ENCODE data around the gene ZNRF1.

ZNRF1 gene

GRCh38 chr16:75100603-75100990 lies 101.8 kb downstream of the ZNRF1 start:
- Histone ChIP-seq H3K36me3 (replicated peaks) (no peaks in the 10 kb centered on the region), H3K27me3 (ENCODE audit: low read depth) (no peaks in the 10 kb centered on the region), H3K4me3 (no peak overlapping the region), H3K9me3 (no peaks in the 10 kb centered on the region), H3K4me1 (no peaks in the 10 kb centered on the region)
- DNase-seq (ENCODE audit: low spot score in 2 of 2) = no peak
- in situ Hi-C loops (cut with MboI; ENCODE audit: low sequenced_read_pairs) = loop anchor here (5.0 kb wide), 1 partner anchor 98 kb away; no protein-coding TSS in a partner anchor

GRCh38 chr16:75101635-75102034 lies 102.8 kb downstream of the ZNRF1 start:
- in situ Hi-C loops (cut with MboI; ENCODE audit: low sequenced_read_pairs) = loop anchor here (5.0 kb wide), 1 partner anchor 99 kb away; no protein-coding TSS in a partner anchor
- H3K27me3 ChIP-seq (ENCODE audit: low read depth) = no peaks in the 10 kb centered on the region
- H3K9me3 ChIP-seq = no peaks in the 10 kb centered on the region
- H3K4me3 ChIP-seq = no peak overlapping the region
- H3K4me1 ChIP-seq = no peaks in the 10 kb centered on the region
- no peak for DNase-seq (ENCODE audit: low spot score in 2 of 2)
- H3K36me3 ChIP-seq (replicated peaks) = no peaks in the 10 kb centered on the region

GRCh38 chr16:75102595-75102994 lies 103.8 kb downstream of the ZNRF1 start:
- in situ Hi-C loops (cut with MboI; ENCODE audit: low sequenced_read_pairs) = loop anchor here (5.0 kb wide), 1 partner anchor 100 kb away; no protein-coding TSS in a partner anchor
- Histone ChIP-seq H3K36me3 (replicated peaks) (no peaks in the 10 kb centered on the region), H3K9me3 (no peaks in the 10 kb centered on the region), H3K4me1 (no peaks in the 10 kb centered on the region), H3K4me3 (no peak overlapping the region), H3K27me3 (ENCODE audit: low read depth) (no peaks in the 10 kb centered on the region)
- DNase-seq (ENCODE audit: low spot score in 2 of 2) = no peak

GRCh38 chr16:75103994-75104393 lies 105.2 kb downstream of the ZNRF1 start:
- no peaks in the 10 kb centered on the region for H3K4me1 ChIP-seq
- H3K36me3 ChIP-seq (replicated peaks) = no peaks in the 10 kb centered on the region
- no peak for DNase-seq (ENCODE audit: low spot score in 2 of 2)
- no peaks in the 10 kb centered on the region for H3K27me3 ChIP-seq (ENCODE audit: low read depth)
- no peaks in the 10 kb centered on the region for H3K9me3 ChIP-seq
- H3K4me3 ChIP-seq = no peak overlapping the region
- in situ Hi-C loops (cut with MboI; ENCODE audit: low sequenced_read_pairs) = loop anchor here (5.0 kb wide), 1 partner anchor 102 kb away; no protein-coding TSS in a partner anchor

GRCh38 chr16:75104836-75105235 lies 106.0 kb downstream of the ZNRF1 start:
- Histone ChIP-seq H3K4me1 (no peaks in the 10 kb centered on the region), H3K4me3 (no peak overlapping the region)
- in situ Hi-C loops (cut with MboI; ENCODE audit: low sequenced_read_pairs) = loop anchor here (5.0 kb wide), 1 partner anchor 103 kb away; no protein-coding TSS in a partner anchor

GRCh38 chr16:75105306-75106061 lies 106.7 kb downstream of the ZNRF1 start:
- no peaks in the 10 kb centered on the region for H3K36me3 ChIP-seq (replicated peaks)
- no peaks in the 10 kb centered on the region for H3K4me1 ChIP-seq
- DNase-seq (ENCODE audit: low spot score in 2 of 2) = no peak
- no peak overlapping the region for H3K4me3 ChIP-seq
- no peaks in the 10 kb centered on the region for H3K9me3 ChIP-seq
- no peaks in the 10 kb centered on the region for H3K27me3 ChIP-seq (ENCODE audit: low read depth)
- in situ Hi-C loops (cut with MboI; ENCODE audit: low sequenced_read_pairs) = no loop called here

More at GRCh38 chr16:75104836-75105235, 106.0 kb downstream of the ZNRF1 start:
- Histone ChIP-seq H3K36me3 (replicated peaks) (no peaks in the 10 kb centered on the region), H3K9me3 (no peaks in the 10 kb centered on the region), H3K27me3 (ENCODE audit: low read depth) (no peaks in the 10 kb centered on the region)
- DNase-seq (ENCODE audit: low spot score in 2 of 2) = no peak

- Histone ChIP-seq H3K27me3 (ENCODE audit: low read depth) (no peaks in the 10 kb centered on the region), H3K4me3 (no peak overlapping the region), H3K36me3 (replicated peaks) (no peaks in the 10 kb centered on the region), H3K4me1 (no peaks in the 10 kb centered on the region), H3K9me3 (no peaks in the 10 kb centered on the region)
- DNase-seq (ENCODE audit: low spot score in 2 of 2) = no peak
- in situ Hi-C loops (cut with MboI; ENCODE audit: low sequenced_read_pairs) = no loop called here
Observed at GRCh38 chr16:75106351-75107274, 107.8 kb downstream of the ZNRF1 start.

GRCh38 chr16:75107505-75107904 lies 108.7 kb downstream of the ZNRF1 start:
- H3K27me3 ChIP-seq (ENCODE audit: low read depth) = no peaks in the 10 kb centered on the region
- no peak for DNase-seq (ENCODE audit: low spot score in 2 of 2)
- H3K36me3 ChIP-seq (replicated peaks) = no peaks in the 10 kb centered on the region
- in situ Hi-C loops (cut with MboI; ENCODE audit: low sequenced_read_pairs) = no loop called here
- H3K9me3 ChIP-seq = no peaks in the 10 kb centered on the region
- H3K4me3 ChIP-seq = no peak overlapping the region
- no peaks in the 10 kb centered on the region for H3K4me1 ChIP-seq

GRCh38 chr16:75108792-75109731 lies 110.2 kb downstream of the ZNRF1 start:
- no peak for DNase-seq (ENCODE audit: low spot score in 2 of 2)
- Histone ChIP-seq H3K27me3 (ENCODE audit: low read depth) (no peaks in the 10 kb centered on the region), H3K36me3 (replicated peaks) (no peaks in the 10 kb centered on the region), H3K4me1 (no peaks in the 10 kb centered on the region), H3K9me3 (no peaks in the 10 kb centered on the region), H3K4me3 (no peak overlapping the region)
- in situ Hi-C loops (cut with MboI; ENCODE audit: low sequenced_read_pairs) = no loop called here

- in situ Hi-C loops (cut with MboI; ENCODE audit: low sequenced_read_pairs) = no loop called here
- Histone ChIP-seq H3K4me3 (no peak overlapping the region), H3K27me3 (ENCODE audit: low read depth) (no peaks in the 10 kb centered on the region), H3K9me3 (no peaks in the 10 kb centered on the region), H3K36me3 (replicated peaks) (no peaks in the 10 kb centered on the region), H3K4me1 (no peaks in the 10 kb centered on the region)
- no peak for DNase-seq (ENCODE audit: low spot score in 2 of 2)
Observed at GRCh38 chr16:75109732-75110243, 111.0 kb downstream of the ZNRF1 start.

- no peak overlapping the region for H3K4me3 ChIP-seq
- H3K9me3 ChIP-seq = no peaks in the 10 kb centered on the region
- no peaks in the 10 kb centered on the region for H3K4me1 ChIP-seq
- peak; percentile 80 to 88 for DNase-seq (ENCODE audit: low spot score in 2 of 2)
- in situ Hi-C loops (cut with MboI; ENCODE audit: low sequenced_read_pairs) = no loop called here
- no peaks in the 10 kb centered on the region for H3K27me3 ChIP-seq (ENCODE audit: low read depth)
- no peaks in the 10 kb centered on the region for H3K36me3 ChIP-seq (replicated peaks)
Observed at GRCh38 chr16:75110637-75111513, 112.1 kb downstream of the ZNRF1 start.

- H3K4me1 ChIP-seq = peaks cover 3% of the 10 kb centered on the region
- no peaks in the 10 kb centered on the region for H3K9me3 ChIP-seq
- no peaks in the 10 kb centered on the region for H3K36me3 ChIP-seq (replicated peaks)
- in situ Hi-C loops (cut with MboI; ENCODE audit: low sequenced_read_pairs) = no loop called here
- H3K4me3 ChIP-seq = no peak overlapping the region
- no peak for DNase-seq (ENCODE audit: low spot score in 2 of 2)
- H3K27me3 ChIP-seq (ENCODE audit: low read depth) = no peaks in the 10 kb centered on the region
Observed at GRCh38 chr16:75111514-75111940, 112.7 kb downstream of the ZNRF1 start.
